DMS153 (cell line): ENCODE data around the gene EXOC2.
"Not testable (repeated sequence)": the region's sequence is repeated elsewhere in the genome, so short reads cannot be mapped to it uniquely, and the experiment has no call there.

Source experiments
- DNase-seq: peaks from one replicate; lab custom pipeline; 2025; lab: John Stamatoyannopoulos, UW

Gene EXOC2

GRCh38 chr6:579339-579738 is 113.6 kb downstream of the EXOC2 start:
- DNase-seq, result no peak

GRCh38 chr6:572596-573265 is 120.2 kb downstream of the EXOC2 start:
- DNase-seq, result no peak

DNA sequence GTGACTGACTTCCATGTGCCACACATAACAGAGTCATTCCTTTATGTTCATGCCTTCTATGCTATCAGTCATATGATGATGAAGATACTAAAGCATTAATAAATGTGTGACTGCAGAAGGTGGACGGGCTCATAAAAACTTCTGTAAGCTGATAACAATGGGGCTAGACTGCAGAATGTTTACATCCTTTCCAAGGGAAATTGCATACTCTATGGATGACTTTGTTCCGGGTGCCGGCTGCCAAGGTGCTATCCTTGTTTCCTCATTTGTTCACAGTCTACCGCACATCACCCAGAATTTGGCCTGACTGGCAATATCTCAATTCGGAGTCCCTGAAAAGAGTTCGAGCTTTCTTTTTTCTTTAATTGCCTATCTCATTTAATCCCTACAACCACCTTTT is 121.0 kb downstream of the EXOC2 start:
- no peak for DNase-seq

DNA sequence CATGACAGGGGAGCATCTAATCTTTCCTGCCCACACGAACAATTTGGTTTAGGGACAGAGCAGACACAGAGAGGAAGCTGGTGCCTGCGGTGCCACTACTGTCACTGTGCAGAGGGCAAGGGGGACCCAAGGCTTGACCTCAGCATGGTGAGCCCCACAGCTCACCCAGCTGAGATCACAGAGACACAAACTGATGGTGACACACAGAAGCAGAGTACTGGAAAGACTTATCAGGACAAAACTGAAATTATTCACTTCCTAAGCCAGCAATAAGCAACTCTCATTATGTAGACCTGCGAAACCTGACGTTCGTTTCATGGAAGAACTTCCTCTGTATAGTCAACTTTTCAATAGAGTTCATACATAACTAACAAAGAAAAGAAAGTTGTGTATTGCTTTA is 122.1 kb downstream of the EXOC2 start:
- no peak for DNase-seq

- no peak for DNase-seq
Measured at GRCh38 chr6:568954-569523, 123.9 kb downstream of the EXOC2 start.

GRCh38 chr6:568085-568484 is 124.9 kb downstream of the EXOC2 start:
- DNase-seq, result no peak

DNA sequence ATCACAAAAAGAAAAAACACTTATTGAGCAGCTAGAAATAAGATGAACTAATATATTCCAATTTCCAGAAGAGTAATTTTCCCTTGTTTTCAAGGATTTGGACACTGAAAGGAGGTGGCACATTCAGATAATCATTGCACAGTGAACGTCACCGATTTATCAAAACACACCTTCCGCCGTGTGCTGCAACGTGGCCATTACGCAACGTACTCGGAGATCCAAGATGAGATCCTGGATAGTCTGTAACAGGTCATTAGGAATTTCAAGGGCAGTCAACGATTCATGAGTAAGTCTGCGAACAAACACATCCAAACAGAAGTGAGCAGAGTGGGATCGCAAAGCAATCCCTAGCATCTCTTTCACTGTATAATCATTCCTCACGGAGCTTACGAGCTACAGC is 129.1 kb downstream of the EXOC2 start:
- no peak for DNase-seq

GRCh38 chr6:562052-562676 is 130.8 kb downstream of the EXOC2 start:
- DNase-seq, result no peak

- DNase-seq, result not testable (repeated sequence)
Measured at GRCh38 chr6:561335-561734, 131.6 kb downstream of the EXOC2 start.

DNA sequence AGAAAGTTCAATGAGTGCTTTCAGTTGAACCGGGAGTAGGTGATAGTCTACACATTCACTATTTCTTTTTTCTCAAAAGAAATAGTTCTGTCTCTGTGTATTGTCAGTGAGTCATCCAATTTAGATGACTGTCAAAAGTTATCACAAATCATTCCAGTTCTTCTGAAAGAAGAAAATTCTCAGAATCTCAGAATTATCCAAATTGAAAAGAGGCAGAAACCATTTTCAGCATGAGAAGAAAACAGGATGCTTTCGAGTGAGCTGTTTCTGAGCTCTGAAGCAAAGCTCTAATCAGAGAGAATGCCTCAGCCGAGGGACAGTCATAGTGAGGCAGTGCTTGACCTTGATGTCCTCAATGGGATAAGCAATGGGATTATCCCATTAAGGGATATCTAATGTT is 134.0 kb downstream of the EXOC2 start:
- DNase-seq, result no peak

DNA sequence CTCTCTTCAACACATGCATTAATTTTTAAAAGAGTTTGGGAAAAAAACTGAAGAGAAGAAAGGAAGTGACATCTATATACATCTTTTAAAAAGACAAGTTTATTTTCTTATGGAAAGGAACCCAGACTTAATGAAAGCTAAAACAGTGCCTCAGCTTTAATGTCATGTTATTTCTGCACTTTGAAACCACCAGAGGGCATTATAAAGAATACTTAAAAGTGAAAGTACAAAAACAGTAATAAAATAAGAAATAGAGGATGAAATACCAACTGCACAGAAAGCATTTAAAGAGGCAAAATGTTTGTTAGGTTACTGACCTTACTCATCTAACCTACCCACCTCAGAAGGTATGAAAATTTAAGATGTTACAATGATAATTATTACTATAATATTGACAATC is 134.8 kb downstream of the EXOC2 start:
- no peak for DNase-seq

- DNase-seq, result no peak
Measured at GRCh38 chr6:551829-552350, 141.0 kb downstream of the EXOC2 start.

DNA sequence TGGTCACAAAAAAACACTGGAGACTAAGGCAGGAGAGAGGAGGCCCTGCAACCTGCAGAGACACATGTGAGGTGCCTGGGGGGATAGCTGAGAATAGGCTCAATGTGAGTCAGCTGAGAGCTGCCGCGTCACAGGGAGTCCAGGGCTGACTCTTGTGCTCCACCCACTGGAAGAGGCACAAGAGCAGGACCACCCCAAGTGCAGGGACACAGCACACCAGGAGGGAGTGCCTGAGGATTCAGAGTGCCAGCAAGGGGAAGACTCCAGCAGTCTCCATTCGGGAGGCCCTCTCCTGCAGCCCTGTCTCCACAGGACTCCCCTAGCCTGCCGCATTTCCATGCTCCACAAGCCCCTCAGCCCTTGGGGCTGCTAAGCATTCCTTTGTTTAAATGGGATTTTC is 141.5 kb downstream of the EXOC2 start:
- DNase-seq, result no peak

DNA sequence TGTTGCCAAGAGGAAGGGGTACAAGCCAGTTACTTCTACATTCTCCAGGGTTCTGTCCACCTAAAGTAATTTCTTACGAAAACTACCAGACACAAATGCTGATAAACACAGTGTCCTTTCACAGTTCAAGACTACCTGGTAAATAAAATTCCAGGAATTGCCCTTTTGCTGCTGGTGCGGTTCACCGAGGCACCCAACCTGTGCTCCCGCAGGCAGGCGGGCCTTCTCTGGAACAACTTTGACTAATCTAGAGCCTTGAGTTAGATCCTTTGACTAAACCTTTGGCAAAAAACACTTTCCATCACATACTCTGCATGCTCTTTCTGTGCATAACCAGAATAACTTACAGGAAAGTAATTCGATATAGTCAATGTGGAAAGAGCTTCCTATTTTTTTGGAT is 143.0 kb downstream of the EXOC2 start:
- no peak for DNase-seq

- DNase-seq, result no peak
Measured at GRCh38 chr6:548517-548916, 144.4 kb downstream of the EXOC2 start.

DNA sequence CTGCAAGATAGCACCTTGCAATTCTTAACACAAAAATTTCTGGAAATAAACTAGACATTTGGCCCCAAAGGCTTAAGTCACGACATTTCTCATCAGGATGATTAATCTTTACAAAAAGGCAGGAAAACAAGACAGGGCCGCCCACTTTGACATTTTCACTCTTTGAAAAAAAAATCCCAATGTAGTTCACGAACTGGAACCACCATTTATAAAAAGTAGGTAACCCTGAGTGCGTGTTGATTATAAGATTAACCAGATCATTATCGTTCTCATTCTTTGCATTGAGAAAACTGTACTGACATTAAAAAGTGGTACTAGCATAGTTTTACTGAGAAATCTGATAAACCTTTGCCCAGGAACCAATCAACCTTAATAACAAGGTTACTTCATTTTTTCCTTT is 144.8 kb downstream of the EXOC2 start:
- no peak for DNase-seq

- DNase-seq, result no peak
Measured at GRCh38 chr6:540490-540889, 152.4 kb downstream of the EXOC2 start.

DNA sequence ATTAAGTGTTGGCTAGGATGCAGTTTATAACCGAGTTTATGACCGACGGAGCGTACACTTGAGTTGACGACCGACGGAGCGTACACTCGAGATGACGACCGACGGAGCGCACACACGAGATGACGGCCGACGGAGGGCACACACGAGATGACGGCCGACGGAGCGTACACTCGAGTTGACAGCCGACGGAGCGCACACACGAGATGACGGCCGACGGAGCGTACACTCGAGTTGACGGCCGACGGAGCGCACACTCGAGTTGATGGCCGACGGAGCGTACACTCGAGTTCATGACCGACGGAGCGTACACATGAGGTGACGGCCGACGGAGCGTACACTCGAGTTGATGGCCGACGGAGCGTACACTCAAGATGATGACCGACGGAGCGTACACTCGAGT is 155.8 kb downstream of the EXOC2 start:
- no peak for DNase-seq

DNA sequence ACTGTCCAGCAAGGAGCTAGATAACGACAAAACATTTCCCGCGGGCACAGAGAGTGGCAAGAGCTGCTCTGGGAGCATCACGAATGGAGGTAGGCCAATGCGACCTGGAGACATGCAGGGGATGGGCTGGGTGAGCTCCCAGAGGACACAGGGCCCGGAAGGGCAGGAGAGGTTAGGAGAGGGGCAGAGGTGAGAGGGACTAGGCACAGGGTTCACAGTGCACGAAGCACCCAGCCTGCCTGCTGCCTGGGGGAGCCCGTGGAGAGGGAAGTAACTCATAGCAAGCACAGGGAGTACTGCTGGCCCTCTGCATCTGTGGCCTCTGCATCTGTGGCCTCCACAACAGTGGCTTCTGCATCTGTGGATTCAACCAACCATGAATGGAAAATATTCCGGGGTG is 162.5 kb downstream of the EXOC2 start:
- no peak for DNase-seq

DNA sequence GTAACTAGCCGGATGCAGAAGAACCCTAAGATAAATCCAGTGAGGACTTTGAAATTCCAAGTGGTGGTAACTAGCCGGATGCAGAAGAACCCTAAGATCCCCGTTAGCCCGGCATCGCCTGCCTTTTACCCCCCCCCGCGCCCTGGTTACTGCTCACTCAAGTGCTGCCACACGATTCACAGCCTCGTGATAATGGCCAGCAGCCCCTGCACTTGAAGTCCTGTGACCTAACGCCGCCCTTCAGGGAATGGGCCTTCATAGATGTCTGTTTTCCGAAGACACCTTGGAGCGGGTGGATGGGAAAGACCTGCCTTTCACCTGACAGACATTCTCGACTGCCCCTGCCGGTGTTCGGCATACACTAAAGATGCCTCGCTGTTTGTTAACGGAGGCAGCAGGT is 163.9 kb downstream of the EXOC2 start:
- DNase-seq, result no peak

DNA sequence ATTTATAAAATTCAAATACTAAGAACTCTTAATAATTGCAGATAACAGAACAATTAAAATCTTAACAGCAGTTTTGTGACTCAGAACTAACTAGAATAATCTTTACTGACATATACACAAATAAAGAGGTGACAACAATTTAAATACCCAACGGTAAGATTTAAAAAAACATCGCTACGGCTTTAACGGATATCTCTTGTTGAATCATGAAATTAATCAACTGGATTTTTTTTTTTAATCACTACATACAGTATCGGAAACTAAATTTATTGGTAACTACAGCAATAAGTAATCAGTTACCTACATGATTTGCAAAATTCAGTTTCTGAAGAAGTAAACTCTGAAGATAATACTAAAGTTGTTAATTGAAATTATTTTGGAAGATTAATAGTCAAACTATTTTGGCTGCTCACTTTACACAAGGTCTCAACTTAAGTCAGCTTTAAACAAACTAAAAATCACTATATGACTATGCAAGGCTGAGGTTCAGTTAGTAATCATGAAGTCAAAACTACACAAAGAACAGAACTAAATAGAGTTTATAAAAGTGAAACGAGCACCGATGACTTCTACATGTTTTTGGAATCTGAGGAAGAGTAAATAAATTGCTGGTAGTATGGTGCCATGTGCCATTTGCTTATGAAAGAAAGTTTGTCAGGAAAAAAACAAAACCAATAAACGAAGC is 164.8 kb downstream of the EXOC2 start:
- no peak for DNase-seq

DNA sequence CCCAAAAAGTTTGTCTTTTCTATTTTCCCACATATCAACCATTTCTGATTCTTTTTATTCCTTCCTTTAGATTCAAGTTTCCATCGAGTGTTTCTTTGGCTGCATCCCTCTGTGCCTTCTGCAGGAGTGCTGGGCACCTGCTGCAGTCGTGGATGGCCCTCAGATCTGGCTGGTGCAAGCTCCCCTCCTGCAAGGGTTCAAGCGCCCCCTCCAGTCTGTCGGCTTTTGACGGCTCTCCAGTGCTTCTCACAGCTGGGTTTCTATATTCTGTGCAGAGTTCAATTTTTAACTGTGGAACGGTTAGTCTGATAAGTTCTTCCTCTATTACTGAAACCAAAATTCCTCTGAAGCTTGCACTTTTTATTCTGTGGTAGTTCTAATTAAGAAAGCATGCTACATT is 168.1 kb downstream of the EXOC2 start:
- no peak for DNase-seq

DNA sequence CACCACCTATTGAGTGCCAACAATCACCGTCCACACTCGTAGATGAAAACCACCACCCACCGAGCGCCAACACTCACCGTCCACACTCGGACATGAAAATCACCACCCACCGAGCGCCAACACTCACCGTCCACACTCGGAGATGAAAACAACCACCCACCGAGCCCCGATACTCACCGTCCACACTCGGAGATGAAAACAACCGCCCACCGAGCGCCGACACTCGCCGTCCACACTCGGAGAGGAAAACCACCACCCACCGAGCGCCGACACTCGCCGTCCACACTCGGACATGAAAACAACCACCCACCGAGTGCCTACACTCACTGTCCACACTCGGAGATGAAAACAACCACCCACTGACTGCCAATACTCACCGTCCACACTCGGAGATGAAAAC is 172.1 kb downstream of the EXOC2 start:
- DNase-seq, result no peak
